Smooth muscle cell (in vitro differentiated cells): Measurements from ENCODE around the gene PER2. TPM values are rescaled to one million over a fixed set of nuclear protein-coding genes. Genes with fewer than 3 reads are reported as not detected.

Experiments
- DNase-seq: peaks from one replicate; lab custom pipeline; 2025; ENCODE audit not compliant: unreplicated experiment; lab: John Stamatoyannopoulos, UW
- H2AFZ ChIP-seq: fragments of 200-600 bp; sonication (generic); 2 replicates; pipeline ENCODE4 v1.6.0; 2016; ENCODE audit warnings: antibody characterized with exemption, low read depth, mild to moderate bottlenecking
- H3F3A ChIP-seq: fragments of 200-600 bp; sonication (generic); 2 replicates; pipeline ENCODE4 v1.6.0; 2017; ENCODE audit warnings: antibody characterized with exemption, low read depth
- H3K27ac ChIP-seq: fragments of 200-600 bp; sonication (generic); 2 replicates; pipeline ENCODE4 v1.5.1; 2016; ENCODE audit warnings: low read depth, mild to moderate bottlenecking
- H3K27me3 ChIP-seq: fragments of 200-600 bp; sonication (generic); 2 replicates; pipeline ENCODE4 v1.6.1; 2016; ENCODE audit warnings: low read depth, mild to moderate bottlenecking
- H3K36me3 ChIP-seq: fragments of 200-600 bp; sonication (generic); 2 replicates; pipeline ENCODE4 v1.5.1; 2016; ENCODE audit warnings: low read depth
- H3K4me1 ChIP-seq: fragments of 200-600 bp; sonication (generic); 2 replicates; pipeline ENCODE4 v1.5.1; 2016; ENCODE audit warnings: low read depth
- H3K4me2 ChIP-seq: fragments of 200-600 bp; sonication (generic); 2 replicates; pipeline ENCODE4 v1.6.0; 2016; ENCODE audit warnings: mild to moderate bottlenecking
- H3K4me3 ChIP-seq: fragments of 200-600 bp; sonication (generic); 2 replicates; pipeline ENCODE4 v1.5.1; 2016; ENCODE audit warnings: mild to moderate bottlenecking
- H3K79me2 ChIP-seq: fragments of 200-600 bp; sonication (generic); 2 replicates; pipeline ENCODE4 v1.6.0; 2016; ENCODE audit warnings: low read depth, mild to moderate bottlenecking
- H3K9ac ChIP-seq: fragments of 200-600 bp; sonication (generic); 2 replicates; pipeline ENCODE4 v1.6.0; 2016; ENCODE audit warnings: low read depth
- H3K9me3 ChIP-seq: fragments of 200-600 bp; sonication (generic); replicated peaks from 2 replicates; pipeline ENCODE4 v1.5.1; 2016; ENCODE audit warnings: low read depth
- H4K20me1 ChIP-seq: fragments of 200-600 bp; sonication (generic); 2 replicates; pipeline ENCODE4 v1.6.0; 2016; ENCODE audit warnings: low read depth
- WGBS: methylation state at CpG from one replicate; pipeline ENCODE4 v1.1.7; 2016; ENCODE audit warnings: low lambda C conversion rate; 5-methylcytosine and 5-hydroxymethylcytosine counted together
- polyA plus RNA-seq: library from polyadenylated mRNA; unstranded; fragments of >200 nt; fragmentation: Nextera tagmentation; extraction: Ambion mirVana; gene quantifications from 2 replicates; pipeline ENCODE4 v1.2.1, GENCODE V29; 2016
- total RNA-seq: library from RNA; depleted of rRNA; stranded (reverse); fragments of >200 nt; gene quantifications from 2 replicates; pipeline ENCODE4 v1.2.3, GENCODE V29; 2014
- TF ChIP-seq, protein P1 (sequence below): fragments of 200-600 bp; sonication (generic); IDR thresholded peaks from 2 replicates; pipeline ENCODE4 v1.5.1; 2017; ENCODE audit warnings: borderline replicate concordance, mild to moderate bottlenecking, antibody characterized with exemption; ENCODE audit not compliant: insufficient read depth, poor library complexity, severe bottlenecking

Gene PER2
- total and polyA plus RNA-seq, 2 experiments from 2014 or later = 3.5 to 9.7 TPM

- Histone ChIP-seq H3K4me1 (peaks cover 4% of the 10 kb centered on the region), H3K4me2 (no peak overlapping the region), H3K79me2 (no peaks in the 10 kb centered on the region), H2AFZ (no peak overlapping the region), H3K36me3 (no peaks in the 10 kb centered on the region), H3K9me3 (no peaks in the 10 kb centered on the region), H3K27ac (no peak overlapping the region), H3K9ac (no peak overlapping the region), H3K4me3 (no peak overlapping the region), H3K27me3 (no peaks in the 10 kb centered on the region), H3F3A (peaks cover 3% of the 10 kb centered on the region), H4K20me1 (no peaks in the 10 kb centered on the region)
- WGBS = 89% methylated on average over 18 of the region's 18 CpGs
- TF ChIP-seq, protein P1, sequence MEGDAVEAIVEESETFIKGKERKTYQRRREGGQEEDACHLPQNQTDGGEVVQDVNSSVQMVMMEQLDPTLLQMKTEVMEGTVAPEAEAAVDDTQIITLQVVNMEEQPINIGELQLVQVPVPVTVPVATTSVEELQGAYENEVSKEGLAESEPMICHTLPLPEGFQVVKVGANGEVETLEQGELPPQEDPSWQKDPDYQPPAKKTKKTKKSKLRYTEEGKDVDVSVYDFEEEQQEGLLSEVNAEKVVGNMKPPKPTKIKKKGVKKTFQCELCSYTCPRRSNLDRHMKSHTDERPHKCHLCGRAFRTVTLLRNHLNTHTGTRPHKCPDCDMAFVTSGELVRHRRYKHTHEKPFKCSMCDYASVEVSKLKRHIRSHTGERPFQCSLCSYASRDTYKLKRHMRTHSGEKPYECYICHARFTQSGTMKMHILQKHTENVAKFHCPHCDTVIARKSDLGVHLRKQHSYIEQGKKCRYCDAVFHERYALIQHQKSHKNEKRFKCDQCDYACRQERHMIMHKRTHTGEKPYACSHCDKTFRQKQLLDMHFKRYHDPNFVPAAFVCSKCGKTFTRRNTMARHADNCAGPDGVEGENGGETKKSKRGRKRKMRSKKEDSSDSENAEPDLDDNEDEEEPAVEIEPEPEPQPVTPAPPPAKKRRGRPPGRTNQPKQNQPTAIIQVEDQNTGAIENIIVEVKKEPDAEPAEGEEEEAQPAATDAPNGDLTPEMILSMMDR = no peak
- no peak for DNase-seq
These were observed 27.5 kb downstream of the PER2 start for GRCh38 chr2:238260883-238261282.

GRCh38 chr2:238259061-238260020 is 29.1 kb downstream of the PER2 start:
- Histone ChIP-seq H2AFZ (no peak overlapping the region), H3K4me3 (no peak overlapping the region), H3K4me1 (peaks cover 4% of the 10 kb centered on the region), H3K9me3 (no peaks in the 10 kb centered on the region), H3K4me2 (no peak overlapping the region), H3K27ac (no peak overlapping the region), H3K9ac (no peak overlapping the region), H3F3A (peaks cover 3% of the 10 kb centered on the region), H3K79me2 (no peaks in the 10 kb centered on the region), H3K36me3 (no peaks in the 10 kb centered on the region), H3K27me3 (no peaks in the 10 kb centered on the region), H4K20me1 (no peaks in the 10 kb centered on the region)
- no peak for DNase-seq
- TF ChIP-seq, protein P1 = no peak
- 95% methylated on average over 21 of the region's 21 CpGs for WGBS

GRCh38 chr2:238257786-238258700 is 30.4 kb downstream of the PER2 start:
- TF ChIP-seq, protein P1 = no peak
- Histone ChIP-seq H3K9me3 (no peaks in the 10 kb centered on the region), H3K4me3 (no peak overlapping the region), H3K4me1 (peaks cover under 1% of the 10 kb centered on the region), H3K4me2 (no peak overlapping the region), H3K27ac (no peak overlapping the region), H3K36me3 (no peaks in the 10 kb centered on the region), H3K27me3 (no peaks in the 10 kb centered on the region), H3K79me2 (no peaks in the 10 kb centered on the region), H2AFZ (no peak overlapping the region), H4K20me1 (no peaks in the 10 kb centered on the region), H3K9ac (no peak overlapping the region), H3F3A (no peaks in the 10 kb centered on the region)
- no peak for DNase-seq
- WGBS = 94% methylated on average over 15 of the region's 15 CpGs
